Measurements from ENCODE around the gene CABCOCO1.
"Not testable (repeated sequence)": the region's sequence is repeated elsewhere in the genome, so short reads cannot be mapped to it uniquely, and the experiment has no call there.

CABCOCO1 gene

DNA sequence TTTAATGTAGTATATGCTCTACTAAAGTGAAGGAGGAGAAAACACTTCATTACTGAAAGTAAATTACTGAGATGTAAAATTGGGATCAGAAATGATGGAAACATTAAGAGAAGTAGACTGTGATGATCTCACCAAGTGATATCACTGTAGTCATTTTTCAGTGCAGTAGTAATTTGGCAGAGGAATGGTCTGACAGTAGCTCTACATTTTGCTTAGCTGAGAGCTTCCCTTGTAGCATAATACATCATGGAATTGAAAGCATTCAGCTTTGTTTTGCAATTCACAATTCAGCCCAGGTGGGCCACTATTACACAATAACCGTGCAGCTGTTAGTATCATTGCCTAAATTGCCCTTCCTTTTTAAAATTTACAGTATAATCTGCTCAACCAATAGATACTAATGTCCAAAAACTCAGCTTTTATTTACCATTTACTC is 19.4 kb upstream of the CABCOCO1 start:
- no peak for DNase-seq

DNA sequence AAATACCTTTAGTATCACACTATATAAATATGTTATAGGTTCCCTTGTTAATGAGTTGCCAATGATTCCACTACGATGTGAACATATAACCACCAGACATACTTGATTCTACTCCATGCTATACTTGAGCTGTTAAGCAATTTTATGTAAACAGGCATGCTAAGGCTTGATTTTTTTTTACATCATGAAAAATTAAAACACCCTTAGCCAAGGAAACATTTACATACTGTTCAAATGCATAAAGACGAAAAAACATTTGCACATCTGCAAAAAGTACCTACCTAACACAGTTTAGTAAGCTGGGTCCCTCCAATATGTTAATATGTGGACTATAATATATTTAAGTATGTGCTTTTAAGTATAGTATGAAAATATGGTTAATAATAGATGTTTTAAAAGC is 9.0 kb upstream of the CABCOCO1 start:
- no peak for DNase-seq

DNA sequence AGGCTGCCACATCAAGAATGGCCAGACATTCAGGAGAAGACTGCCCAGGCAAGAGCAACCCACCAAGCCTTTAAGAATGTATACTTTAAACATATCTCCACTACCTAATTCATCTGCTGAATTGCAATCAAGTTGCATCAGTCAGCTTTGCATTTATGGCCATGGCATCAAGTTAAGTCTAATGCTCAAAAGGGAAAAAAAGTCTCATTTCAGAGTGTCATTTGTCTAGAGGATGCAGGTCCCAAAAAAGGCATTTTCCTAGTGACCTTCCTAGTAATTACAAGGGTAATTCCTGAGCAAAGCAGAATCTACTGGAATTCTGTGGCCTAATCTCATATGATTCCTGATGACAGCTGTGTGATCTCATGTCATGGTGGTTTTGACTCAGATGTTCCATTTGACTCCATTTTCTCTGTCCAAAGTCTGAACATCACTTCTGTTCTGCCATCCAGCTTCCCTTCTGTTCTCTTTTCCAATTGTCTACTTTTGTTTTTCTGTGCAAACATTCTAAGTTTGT is 7.3 kb upstream of the CABCOCO1 start:
- DNase-seq = no peak

DNA sequence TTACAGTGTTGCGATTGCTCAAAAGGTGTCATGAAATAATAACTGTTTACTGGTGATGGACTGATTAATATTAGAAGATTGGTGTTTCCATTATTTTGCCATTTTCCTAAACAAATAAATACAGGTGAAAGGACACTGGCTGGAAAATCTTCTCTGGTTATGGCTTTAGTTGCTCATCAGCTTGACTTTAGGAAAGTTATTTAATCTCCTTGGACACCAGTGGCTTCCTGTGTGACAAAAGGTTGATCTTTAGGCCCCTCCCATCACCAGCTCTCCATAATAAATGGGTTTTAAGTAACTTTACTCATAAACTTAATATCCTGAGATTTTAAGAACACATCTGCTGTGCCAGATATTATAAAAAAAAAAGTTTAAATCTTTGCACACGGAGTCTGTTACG is 737 bp downstream of the CABCOCO1 start:
- DNase-seq = no peak

DNA sequence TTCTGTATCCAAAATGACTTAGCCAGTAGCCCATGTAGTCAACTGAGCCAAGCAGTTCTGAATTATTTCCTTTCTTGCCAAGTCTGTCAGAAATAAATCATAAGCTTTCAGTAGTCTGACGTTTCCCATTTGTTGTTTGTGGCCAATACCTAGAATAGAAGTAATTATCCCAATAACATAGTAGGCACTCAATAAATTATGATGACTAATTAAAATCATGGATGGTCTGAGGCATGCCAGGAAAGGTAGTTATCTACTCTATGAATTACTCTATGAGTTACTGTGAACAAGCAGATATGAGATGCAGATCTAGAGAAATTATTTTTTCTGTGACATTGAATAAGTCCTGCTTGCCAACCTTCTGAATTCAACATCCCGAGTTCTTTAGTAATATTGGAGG is 2.3 kb downstream of the CABCOCO1 start:
- no peak for DNase-seq

DNA sequence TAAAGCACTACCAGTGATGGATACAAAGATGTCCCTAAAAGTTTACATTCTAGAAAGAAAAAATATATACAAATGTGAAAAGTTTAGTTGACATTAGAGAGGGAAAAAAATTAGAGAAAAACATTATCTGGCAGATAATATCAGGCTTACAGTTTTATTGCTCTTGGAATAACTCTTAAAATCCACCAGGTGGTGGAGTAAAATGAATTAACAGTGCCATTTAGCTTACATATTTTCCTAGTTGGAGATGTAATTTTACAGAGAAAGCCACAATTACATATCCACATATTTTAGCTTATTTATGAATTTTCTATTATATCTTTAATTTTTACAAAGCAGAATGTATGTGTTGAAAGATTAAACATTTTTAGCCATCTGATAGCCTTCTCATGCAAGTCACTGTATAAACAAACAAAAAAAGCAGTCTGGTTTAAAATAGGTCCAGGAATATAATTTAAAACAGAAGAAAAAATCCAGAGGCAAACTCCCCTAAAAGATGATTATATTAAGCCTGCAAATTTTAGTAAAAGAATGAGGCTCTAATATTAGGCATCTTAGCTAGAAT is 6.5 kb downstream of the CABCOCO1 start:
- DNase-seq = no peak

DNA sequence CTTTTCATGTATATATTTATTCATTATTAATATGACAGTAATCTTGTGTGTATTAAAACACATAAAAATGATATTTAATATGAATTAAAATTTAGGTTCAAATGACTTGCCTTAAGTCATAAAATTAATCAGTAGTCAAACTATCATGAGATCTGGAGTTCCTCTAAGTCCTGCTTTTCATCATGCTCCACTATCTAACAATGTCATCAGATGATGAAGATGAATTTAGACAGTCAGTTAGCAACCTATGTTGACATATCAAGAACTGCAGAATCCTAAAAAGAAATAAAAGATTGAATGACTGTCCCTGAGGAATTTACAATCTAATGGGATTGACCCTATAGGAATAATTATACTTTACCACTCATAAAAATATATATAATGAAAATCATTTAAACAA is 7.1 kb downstream of the CABCOCO1 start:
- DNase-seq = no peak

DNA sequence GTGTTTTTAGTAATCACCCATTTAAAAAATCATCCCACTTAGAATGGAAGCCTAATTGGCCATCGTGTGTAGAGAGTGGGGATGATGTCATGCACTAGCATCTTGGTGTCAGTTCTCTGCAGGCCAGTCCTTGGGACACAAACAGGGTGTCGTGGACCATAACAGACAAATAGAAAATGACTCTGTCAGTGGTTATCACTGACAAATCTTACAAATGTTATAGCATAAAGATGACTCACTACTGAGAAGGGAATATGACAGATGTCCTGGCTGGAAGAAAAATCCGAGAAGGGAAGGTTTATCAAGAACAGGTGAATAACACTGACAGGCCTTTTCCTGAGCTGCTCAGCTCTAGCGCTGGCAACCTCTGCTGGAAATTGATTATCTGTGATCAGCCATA is 10.6 kb downstream of the CABCOCO1 start:
- DNase-seq = no peak

DNA sequence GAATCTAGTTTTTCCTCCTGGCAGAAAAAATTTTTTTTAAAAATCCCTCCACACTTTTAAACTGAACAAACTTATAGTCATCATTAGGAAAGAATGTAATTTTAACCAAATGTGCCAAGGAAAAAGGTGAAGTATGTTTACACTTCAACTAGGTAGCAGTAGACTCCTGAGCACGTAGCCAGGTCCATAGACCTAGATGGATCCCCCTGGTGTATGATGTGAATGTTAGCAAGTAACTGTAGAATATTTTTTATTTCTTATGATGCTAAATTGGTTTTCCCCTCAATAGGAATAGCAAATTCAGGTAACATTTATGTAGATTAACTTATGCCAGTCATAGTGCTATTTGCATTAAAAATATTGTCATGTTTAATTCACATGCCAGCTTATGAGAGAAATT is 19.6 kb downstream of the CABCOCO1 start:
- no peak for DNase-seq

DNA sequence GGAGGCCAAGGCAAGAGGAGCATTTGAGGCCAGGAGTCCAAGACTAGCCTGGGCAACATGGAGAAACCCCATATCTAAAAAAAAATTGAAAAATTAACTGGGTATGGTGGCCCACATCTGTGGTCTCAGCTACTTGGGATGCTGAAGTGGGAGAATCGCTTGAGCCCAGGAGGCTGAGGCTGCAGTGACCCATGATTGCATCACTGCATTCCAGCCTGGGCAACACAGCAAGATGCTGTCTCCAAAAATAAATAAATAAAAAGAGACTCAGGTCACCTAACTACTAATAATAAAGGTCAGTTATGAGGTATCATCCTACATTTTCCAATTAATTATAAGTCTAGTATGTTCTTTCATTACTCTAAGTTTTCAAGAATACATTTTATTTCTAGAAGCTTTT is 20.6 kb downstream of the CABCOCO1 start:
- no peak for DNase-seq

DNA sequence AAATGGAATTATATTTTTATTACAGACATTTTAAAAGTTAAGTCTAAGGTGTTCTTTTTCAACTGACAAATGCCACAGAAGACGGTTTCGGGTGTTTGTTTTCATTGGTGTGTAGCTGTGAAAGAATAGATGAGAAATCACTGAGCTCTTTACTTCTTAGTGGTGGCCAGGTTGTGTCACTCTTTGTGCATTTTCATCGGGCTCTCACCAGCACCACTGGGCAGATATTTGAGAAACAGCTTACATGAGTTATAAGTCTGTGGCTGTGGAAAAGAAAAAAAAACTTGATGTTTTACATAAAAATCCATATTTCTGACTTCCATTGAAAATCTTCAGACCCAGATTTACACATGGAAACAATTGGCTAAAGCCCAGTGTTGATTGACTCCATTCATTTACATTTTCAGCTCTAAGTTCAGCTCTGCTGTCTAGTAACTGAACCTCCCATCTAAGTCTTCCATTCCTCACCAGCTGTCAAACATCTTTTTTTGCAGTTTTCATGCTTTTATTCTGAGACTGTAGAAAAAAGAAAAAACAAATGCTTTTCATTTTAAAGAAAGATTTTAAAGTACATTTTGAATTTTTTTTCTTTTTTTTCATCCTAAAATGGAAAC is 22.3 kb downstream of the CABCOCO1 start:
- DNase-seq = no peak

DNA sequence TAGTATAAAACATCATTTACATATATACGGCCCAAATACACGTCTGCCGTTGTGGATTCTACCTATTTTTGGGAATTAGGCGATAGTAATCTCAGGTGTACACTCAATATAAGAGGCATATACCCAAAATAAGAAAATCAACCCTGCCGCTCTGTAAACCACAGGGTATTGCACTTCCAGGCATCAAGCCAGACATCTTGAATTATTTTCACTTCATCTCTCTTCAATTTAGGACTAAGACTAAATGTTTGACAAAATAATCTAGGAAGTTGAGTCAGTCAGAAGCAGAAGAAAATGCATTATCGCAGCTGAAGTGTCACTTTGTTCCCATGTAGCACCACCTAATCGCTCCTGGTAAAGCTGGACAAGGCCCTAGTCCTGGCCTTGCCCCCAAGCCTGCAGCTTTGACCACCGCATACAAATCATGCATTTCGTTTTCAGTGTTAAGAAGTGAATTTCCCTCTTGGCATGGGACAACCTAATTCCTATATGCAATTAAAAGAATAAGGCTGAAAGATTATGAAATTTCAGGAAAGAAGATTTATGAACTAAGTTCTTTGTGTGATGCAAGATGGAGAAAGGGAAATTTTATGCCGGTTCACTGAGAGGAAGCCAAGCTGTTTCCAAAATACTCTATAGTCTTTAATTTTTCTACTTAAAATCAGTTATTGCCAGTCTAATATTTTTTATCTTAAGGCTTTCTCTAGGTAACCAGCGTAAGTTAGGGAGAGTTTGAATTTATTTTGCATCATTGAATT is 26.0 kb downstream of the CABCOCO1 start:
- DNase-seq = no peak

DNA sequence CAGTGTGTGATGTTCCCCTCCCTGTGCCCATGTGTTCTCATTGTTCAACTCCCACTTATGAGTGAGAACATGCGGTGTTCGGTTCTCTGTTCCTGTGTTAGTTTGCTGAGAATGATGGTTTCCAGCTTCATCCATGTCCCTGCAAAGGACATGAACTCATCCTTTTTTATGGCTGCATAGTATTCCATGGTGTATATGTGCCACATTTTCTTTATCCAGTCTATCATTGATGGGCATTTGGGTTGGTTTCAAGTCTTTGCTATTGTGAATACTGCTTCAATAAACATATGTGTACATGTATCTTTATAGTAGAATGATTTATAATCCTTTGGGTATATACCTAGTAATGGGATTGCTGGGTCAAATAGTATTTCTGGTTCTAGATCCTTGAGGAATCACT is 28.9 kb downstream of the CABCOCO1 start:
- DNase-seq = not testable (repeated sequence)

DNA sequence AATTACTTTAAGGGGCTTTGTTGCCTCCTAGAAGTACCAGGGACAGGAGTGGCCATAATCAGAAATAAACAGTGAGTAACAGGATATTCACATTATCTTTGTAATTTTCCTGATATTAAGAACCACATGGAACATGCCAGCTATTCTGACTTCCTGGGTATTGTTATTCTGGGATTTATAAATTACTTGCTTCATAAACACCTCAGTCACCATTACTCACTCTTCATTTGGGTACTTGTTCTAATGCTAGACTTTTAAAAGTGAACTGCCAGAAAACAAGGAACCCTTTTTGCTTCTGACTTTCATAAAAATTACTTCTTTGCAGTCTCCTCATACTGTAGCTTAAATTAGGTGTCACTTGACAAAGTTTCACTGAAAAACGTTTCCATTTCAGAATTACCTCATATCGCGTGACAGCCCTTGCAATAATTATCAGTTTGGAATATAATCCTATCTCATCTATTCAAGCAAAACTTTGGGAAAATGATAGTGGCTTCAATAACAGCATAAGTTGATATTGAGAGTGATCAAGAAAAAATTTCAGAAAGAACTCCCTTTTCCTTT is 29.8 kb downstream of the CABCOCO1 start:
- no peak for DNase-seq

DNA sequence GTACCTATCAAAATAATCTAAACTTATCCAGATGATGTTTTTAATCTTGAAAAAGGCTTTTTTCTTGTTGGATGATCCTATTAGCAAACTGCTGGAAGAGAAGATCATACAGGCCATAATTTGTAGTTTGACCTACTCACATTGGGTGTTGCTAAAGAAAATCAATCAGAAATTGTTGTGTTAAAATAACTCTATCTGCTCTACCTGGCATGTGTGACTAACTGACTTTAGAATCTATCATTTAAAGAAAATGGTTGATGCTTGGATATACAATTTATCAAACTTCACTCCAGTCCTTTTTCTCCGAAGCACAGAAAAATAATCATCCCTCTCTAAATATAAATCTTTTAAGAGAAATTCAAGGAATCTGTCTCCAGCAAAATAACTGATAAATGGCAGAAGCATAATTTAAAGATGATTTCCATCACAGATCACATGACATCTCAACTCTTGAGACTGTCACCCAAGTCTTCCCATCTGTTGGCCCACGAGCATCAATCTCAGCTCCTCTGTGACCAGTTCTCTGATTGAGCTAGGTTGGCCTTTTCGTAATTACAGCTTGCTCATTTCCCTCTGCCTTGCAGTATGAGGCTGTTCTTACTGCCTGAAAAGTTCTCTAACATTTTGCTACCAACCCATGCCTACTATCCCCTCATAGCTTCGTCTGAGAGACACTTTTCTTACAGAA is 36.4 kb downstream of the CABCOCO1 start:
- no peak for DNase-seq

DNA sequence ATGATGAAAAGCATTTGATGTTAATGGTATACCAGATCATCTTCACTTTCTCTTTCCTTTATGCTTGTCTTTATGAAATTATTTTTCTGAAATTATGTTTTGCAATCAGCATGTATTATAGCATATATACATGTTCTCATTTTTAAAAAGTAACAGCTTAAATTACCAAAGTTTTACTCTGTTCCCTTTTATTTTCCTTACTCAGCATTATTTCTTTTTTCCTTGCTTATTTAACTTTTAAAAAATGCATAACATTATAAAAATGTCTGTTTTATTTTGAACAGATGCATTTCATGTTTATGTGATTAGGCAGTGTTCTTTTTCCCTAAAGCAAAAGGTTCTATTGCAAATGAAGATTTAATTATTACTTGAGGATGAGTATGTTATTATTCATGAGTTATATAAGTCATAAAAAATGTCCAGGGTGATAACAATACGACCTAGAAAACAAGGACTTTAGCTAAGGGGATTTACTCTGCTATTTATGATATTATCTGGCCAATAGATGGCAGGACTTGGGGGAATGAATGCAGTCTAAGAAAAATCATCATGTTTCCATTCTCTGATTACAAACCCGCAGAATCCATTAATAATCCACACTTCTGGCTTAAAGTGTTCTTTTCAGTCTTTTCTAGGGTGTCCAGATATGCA is 38.5 kb downstream of the CABCOCO1 start:
- DNase-seq = no peak

DNA sequence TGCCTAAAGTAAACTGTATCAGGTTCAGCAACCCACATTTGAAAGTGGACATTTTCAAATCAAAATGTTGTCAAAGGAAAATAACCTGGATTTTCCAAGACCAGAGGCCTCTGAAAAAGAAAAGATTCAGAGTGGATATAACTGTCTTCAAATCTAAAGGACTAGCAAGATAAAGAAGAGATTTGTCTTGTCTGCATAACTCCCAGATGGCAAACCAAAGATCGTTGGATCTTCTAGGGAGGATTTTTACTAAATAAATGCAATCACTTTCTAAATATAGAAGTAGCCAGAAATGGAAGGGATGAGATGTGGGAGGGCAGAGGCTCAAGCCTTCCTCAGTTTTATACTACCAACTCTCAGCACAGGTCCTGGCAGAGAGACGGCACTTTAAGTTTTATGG is 39.0 kb downstream of the CABCOCO1 start:
- no peak for DNase-seq

DNA sequence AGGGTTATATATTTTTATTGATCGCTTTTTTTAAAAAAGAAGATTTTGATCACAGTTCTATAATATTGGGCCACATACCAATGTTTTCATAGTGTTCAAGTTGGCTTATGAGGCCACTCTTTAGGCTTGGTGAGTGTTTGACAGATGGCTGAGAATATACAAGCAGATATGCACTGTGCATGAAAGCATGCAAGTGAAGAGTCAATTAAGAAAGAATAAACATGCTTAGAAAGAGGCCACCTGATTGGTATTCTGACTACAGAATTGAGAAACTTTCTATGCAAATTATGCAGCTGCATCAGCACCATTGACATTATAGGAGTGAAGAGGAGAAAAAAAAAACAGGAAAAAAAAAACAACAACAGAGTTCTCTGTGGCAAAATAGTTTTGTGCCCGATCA is 39.9 kb downstream of the CABCOCO1 start:
- no peak for DNase-seq

DNA sequence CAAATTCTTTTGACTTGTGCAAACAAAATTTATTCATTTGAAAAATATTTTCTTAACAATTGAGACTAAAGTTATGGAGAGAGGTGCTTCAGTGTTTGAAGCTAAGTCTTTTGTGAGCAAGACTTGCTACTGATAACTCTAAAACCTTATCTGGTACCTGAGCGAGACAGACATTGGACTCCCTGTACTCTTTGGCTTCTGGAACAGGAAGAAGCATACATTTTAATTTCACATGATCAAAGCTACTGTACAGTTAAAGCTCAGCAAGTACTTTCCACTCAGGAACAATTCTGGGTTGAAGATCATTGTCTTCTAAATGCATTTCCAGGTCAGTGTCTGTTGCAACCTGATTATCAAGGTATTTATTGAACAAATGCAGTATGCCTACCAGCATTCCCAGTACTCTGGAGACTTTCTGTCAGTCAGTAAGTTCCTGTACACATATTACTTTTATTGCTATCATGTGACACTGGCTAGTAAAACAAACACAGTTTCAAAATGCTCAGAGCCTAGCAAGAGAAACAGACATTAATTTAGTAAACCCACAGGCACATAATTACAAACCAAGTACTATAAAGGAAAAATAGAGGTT is 42.4 kb downstream of the CABCOCO1 start:
- DNase-seq = no peak

DNA sequence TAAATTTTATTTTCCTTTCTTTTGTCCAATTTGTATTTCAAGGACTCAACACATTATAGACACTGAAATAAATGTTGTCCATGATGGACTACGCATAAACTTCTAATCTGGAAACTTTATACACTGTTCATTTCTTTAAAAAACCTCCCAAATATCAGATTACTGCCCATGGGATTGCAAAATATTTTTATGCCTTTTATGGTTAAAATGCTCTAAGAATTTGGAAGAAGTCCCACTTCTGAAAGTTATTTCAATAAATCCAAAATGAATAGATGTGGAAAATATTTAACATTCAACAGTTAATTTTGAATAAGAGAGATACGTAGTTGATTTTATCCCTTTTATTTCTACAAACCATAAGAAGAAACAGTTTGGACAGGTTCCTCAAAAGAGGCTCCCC is 46.1 kb downstream of the CABCOCO1 start:
- DNase-seq = no peak

DNA sequence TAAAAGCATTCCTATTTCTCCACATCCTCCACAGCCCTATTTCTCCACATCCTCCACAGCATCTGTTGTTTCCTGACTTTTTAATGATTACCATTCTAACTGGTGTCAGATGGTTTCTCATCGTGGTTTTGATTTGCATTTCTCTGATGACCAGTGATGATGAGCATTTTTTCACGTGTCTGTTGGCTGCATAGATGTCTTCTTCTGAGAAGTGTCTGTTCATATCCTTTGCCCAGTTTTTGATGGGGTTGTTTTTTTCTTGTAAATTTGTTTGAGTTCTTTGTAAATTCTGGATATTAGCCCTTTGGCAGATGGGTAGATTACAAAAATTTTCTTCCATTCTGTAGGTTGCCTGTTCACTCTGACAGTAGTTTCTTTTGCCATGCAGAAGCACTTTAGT is 49.4 kb downstream of the CABCOCO1 start:
- not testable (repeated sequence) for DNase-seq

DNA sequence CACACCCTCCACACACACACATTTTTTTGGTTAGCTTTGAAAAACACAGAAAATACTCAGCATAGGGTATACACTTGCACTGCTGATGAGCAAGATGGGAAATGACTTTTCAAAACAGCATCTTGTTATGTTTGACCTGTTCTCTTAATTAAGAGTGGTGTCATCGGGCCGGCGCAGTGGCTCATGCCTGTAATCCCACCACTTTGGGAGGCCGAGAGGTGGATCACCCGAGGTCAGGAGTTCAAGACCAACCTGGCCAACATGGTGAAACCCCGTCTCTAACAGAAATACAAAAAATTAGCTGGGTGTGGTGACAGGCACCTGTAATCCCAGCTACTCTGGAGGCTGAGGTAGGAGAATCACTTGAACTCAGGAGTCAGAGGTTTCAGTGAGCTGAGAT is 56.7 kb downstream of the CABCOCO1 start:
- DNase-seq = not testable (repeated sequence)

All from central memory CD4-positive, alpha-beta T cell (primary cell).